Inflammatory macrophage treated with lipopolysaccharide for 4 hours (primary cell): ENCODE data around the gene NUF2.
"Not testable (repeated sequence)": the region's sequence is repeated elsewhere in the genome, so short reads cannot be mapped to it uniquely, and the experiment has no call there.

Experiments
- DNase-seq: peaks from one replicate; pipeline ENCODE4 v3.0.0-alpha.2; 2020

Gene NUF2

DNA sequence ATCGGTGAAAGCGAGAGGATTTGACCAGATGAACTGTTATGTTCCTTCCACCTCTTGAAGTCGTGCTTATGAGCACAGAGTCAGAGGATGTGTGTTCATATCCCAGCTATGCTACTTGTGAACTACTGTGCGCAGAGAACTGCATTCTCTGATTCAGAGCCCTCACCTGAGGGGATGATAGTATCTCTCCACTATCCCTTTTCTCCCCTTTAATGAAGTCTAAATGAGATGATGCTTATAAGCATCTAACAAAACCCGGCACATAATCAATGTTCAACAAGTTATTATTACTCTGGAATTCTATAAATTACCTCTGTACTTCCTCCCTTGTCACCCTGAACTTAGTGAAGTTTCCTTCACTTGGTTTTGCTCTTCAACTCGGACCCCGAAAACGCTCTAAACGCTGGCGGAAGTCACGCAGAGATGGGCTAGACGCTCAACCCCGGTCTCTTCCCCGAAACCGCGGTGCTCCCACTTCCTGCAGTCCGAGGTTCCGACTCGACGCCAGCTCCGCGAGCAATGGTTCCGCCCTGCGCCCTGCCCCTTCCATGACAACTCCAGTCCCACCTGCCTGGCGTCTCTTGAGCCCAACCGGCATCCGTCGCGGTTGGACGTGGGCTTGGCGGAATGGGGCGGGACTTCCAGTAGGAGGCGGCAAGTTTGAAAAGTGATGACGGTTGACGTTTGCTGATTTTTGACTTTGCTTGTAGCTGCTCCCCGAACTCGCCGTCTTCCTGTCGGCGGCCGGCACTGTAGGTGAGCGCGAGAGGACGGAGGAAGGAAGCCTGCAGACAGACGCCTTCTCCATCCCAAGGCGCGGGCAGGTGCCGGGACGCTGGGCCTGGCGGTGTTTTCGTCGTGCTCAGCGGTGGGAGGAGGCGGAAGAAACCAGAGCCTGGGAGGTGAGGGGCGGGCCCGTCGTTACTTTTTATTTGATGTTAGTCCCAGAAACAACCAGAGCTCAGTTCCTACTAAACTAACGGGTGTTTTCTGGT is at the start of gene NUF2:
TSS of gene NUF2 (plus strand) at position 644 of the 995 bp plus-strand sequence. CDS start 4,098 bp downstream, outside the sequence.
- DNase-seq: peak; percentile 98

DNA sequence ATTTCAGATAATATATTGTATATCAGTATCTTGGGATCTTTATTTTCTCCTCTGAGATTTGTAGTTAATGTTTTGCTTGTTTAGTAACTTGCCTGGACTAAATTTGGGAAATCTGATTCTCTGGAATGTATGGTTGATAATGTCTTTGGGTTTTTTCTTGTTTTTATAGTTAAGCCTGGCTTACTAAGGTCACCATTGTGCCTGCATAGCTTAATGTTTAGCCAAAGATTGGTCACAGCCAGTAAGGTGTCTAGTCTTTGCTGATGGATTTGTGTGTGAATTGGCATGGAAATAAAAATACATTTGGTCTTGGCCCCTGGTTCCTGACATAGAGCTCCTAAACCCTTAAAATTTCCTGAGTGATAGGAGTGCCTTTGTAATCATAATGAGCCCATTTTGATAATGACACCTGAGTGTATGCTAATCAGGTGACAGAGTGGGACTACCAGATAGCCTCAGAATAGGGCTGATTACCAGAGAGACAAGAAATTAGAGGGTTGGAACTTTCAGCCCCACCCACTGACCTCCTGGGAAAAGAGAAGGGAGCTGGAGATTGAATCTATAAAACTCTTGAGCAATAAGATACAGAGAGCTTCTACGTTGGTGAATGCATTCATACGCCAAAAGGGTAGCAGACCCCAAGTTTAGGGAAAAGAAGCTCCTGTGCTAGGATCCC is 47.9 kb upstream of the NUF2 start:
- no peak for DNase-seq

DNA sequence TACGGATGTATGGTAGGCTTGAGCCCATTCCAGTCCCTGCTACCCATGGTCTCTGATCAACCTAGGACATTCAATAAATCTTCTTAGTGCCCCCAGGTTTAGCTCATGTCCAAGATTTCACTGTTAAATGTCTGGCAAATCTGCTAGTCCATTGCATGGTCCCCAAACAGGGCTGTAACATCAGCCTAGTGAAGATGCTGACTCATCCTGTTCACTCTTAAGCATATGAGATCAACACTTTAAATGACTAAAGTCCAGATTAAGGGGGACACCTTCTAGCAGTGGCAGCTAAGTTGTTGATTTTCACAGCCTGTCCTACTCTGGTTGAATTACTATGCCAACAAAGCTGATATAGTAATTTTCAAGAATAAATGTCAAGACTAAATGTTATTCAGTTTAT is 46.5 kb upstream of the NUF2 start:
- no peak for DNase-seq

DNA sequence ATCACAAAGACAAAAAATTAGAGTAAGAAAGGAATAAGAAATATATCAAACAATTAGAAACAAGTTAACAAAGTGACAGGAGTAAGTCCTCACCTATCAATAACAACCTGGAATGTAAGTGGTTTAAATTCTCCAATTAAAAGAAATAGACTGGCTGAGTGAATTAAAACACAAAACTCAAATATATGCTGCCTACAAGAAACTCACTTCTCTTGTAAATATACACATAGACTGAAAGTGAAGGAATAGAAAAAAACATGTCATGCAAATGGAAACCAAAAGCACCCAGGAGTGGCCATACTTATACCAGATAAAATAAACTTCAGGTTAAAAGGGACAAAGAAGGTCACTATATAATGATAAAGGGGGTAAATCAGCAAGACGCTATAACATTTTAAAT is 43.2 kb upstream of the NUF2 start:
- no peak for DNase-seq

DNA sequence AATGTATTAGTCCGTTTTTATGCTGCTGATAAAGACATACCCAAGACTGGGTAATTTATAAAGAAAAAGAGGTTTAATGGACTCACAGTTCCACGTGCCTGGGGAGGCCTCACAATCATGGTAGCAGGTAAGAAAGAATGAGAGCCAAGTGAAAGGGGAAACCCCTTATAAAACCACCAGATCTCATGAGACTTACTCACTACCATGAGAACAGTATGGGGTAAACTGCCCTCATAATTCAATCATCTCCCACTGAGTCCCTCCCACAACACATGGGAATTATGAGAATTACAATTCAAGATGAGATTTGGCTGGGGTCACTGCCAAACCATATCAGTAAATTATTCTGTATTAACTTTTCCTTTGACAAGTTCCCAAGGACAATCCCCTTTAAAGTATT is 36.9 kb upstream of the NUF2 start:
- peak; percentile 22 for DNase-seq

DNA sequence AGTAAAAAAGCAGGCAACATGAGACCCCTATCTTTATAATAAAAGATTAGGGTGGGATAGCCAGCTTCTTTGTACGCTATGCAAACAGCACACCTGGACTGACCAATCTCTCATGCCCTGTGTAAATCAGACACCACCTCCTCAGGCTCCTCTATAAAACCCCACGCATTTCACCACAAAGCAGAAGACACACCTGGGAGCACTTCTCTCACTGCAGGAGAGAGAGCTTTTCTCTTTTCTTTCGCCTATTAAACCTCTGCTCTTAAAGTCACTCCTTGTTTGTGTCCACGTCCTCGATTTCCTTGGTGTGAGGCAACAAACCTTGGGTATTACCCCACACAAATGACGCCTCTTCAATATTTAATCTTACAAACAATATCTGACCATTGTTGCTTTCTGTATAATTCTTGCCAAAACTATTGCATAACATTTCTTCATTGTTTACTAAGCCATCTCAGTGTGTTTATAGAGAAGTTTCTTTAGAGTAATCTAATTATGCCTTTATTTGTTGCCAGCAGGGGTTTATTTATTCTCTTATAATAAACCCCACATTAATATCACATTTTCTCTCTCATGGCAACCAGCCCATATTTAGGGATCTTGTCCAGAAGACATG is 31.6 kb upstream of the NUF2 start:
- DNase-seq: no peak

DNA sequence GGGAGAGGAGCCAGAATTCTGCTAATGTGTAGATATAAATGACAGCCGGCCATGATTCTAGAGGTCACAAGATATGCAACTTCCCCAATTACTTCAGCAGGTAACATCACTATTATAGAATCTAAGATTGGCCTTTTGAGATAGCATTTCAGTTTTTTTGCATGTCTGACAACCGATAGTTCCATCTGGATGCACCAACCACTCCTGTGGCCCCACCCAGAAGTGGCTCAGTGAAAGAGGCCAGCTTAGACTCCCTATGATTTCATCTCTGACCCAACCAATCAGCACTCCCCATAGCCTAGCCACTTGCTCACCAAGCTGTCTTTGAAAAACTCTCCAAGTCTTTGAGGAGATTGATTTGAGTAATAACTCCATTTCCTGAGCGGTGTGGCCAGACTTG is 30.3 kb upstream of the NUF2 start:
- DNase-seq: no peak

DNA sequence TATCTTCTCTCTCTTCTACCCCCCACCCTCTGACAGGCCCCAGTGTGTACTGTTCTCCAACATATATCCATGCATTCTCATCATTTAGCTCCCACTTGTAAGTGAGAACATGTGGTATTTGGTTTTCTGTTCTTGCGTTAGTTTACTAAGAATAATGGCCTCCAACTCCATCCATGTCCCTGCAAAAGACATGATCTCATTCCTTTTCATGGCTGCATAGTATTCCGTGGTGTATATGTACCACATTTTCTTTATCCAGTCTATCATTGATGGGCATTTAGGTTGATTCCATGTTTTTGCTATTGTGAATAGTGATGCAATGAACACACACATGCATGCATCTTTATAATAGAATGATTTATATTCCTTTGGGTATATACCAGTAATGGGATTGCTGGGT is 29.6 kb upstream of the NUF2 start:
- DNase-seq: not testable (repeated sequence)

DNA sequence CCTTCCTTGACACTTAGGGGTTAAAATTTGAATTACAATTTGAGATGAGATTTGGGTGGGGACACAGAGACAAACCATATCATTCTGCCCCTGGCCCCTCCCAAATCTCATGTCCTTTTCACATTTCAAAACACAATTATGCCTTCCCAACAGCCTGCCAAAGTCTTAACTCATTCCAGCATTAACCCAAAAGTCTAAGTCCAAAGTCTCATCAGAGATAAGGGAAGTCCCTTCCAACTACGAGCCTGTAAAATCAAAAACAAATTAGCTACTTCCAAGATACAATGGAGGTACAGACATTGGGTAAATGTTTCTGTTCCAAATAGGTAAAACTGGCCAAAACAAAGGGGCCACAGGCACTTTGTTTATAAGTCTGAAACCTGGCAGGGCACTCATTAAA is 28.3 kb upstream of the NUF2 start:
- not testable (repeated sequence) for DNase-seq

DNA sequence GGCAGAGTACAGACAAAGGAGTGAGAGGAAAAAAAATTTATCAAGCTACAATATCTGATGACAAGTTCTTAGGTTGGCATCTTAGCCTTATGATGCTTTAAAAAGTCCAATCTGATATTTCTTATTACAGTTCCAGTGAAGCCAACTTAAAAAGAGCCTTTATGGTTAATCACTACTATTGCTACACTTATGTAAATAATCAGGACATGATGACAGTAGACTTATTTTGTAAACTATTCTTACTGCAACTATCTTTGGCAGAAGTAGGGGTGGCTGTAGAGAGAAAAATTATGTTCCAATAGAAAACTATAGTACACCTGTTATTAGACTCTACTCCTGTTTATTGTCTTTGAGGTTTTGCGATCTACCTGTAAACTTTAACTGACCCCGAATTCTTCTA is 25.8 kb upstream of the NUF2 start:
- DNase-seq: no peak

DNA sequence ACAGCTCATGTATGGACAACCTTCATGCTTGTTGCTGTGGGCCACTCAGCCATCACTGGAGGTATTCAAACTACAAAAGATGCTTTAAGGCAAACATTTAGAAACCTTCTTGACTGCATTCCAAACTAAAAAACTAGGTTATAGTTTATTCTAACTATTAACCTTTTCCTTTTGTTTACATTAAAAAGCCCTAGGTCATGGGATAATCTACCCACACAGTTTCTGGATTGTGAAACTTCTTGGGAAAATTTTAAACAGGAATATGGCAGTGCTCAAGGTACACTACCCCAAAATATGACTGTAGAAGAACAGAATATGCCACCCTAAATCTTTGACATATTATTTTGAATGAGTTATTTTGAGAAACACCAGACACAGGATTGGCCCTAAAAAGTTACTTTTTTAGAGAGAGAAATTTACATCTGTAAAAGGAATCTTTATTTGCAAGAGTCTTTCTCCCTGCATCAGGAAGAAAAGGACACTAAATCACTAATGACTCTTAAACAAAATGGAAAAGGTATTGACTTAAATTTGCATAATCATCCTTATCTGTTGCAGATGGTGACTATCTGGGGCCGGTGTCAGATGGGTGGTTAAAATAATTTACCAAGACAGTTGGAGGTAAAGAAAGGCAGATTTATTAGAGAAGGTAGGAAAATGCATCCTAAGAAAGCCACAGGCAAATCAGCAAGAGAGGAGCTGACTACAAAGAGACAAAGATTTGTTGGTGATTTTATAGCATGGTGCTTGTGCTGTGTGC is 25.1 kb upstream of the NUF2 start:
- no peak for DNase-seq

DNA sequence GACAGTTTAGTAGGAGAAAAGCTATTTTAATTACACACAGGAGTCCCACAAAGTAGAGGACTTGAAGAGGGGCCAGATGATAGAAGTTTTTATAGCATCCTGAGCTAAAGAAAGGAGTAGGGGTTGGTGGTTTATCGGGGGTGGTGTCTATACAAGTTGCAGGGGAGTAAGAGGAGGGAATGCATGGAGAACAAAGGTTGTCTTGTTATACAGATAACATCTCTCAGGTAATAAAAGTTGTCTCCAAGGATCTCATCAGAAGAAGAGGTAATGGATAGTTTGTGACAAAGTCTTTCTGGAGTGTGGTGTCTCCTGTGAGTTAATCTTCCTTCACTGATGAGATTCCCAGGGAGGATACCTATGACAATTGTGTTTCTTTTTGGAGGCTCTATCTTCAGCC is 23.4 kb upstream of the NUF2 start:
- DNase-seq: no peak

DNA sequence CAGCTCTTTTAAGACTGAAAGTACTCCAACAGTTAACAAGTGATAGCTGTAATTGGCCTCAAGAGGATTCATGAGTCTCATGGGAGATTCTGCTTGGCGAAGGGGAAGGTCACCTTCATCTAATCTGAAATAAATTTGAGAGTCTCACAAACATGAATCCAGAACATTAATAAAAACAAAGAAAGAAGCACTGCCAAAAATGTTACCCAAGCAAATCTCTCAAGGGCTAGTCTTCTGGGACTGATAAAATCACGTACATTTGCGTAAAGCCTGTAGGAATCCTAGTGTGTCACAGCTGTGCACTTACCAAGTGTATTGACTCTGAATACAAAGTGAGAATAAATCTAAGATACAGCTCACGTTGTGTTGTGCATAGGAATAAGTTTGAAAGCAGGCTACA is 21.2 kb upstream of the NUF2 start:
- no peak for DNase-seq

DNA sequence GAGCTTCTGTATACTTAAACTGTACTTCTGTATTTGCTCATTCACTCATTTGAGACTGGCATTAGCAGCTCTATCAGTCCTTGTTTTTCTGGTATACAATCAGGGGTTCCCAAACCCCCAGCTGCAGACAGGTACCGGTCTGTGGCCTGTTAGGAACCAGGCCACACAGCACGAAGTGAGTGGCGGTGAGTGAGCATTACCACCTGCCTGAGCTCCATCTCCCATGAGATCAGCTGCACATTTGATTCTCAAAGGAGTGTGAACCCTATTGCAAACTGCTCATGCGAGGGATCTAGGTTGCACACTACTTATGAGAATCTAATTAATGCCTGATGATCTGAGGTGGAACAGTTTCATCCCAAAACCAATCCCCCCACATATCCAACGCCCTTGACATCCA is 18.2 kb upstream of the NUF2 start:
- no peak for DNase-seq

DNA sequence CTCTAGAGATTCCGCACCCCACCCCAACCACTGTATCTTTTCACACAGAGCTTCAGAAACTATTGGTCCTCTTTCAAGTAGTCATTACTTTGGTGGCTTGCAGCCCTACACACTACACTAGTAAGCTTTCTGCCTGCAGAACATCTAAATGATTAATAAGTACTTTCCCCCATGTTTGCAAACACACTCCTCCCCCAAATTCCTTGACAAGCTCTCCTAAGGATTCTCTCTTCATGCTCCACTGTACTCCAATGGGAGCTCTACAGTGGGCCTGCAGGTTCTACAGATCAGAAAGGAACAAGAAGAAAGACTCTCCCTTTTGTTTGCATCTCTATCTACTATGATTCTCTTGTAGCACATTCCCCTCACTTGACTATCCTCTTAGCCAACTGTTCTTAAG is 16.3 kb upstream of the NUF2 start:
- no peak for DNase-seq

DNA sequence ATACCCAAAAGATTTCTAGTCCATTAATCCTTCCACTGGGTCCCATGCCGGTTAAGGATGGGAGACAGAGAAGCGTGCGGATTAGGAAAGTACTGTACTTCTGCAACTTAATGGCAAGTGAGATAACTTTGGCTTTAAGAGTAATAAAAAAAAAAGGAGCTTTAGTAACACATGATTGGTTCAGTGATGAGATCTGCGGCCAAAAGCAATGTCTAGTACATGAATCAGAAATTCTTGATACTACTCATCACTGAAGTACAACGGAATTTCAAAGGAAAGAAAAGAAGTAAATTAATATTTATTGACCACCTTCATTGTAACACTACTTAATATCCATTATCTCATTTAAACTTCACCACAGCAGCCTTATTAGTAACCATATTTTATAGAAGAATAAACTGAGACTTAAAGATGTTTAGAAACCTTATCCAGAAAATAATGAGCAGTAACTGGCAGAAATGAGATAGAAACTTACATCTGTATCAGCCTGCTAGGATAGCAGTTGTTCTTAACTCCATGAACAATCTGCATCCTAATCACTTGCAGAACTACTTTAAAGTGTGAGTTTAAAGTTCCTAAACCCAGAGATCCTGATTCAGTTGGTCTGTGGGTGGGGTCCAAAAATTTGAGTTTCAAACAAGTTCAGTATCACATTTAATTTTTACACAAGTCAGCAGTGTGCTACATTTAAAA is 14.1 kb upstream of the NUF2 start:
- DNase-seq: no peak

DNA sequence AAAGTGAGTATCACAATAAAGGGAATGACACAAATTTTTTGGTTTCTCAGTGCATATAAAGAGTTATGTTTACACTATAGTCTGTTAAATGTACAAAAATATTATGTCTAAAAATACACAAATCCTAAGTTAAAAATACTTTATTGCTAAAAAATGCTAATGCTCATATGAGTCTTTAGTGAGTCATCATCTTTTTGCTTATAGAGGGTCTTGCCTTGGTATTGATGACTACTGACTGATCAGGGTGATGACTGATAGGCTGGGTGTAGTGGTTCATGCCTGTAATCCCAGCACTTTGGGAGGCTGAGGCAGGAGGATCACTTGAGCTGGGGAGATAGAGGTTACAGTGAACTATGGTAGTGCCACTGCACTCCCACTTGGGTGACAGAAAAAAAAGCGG is 12.9 kb upstream of the NUF2 start:
- no peak for DNase-seq

DNA sequence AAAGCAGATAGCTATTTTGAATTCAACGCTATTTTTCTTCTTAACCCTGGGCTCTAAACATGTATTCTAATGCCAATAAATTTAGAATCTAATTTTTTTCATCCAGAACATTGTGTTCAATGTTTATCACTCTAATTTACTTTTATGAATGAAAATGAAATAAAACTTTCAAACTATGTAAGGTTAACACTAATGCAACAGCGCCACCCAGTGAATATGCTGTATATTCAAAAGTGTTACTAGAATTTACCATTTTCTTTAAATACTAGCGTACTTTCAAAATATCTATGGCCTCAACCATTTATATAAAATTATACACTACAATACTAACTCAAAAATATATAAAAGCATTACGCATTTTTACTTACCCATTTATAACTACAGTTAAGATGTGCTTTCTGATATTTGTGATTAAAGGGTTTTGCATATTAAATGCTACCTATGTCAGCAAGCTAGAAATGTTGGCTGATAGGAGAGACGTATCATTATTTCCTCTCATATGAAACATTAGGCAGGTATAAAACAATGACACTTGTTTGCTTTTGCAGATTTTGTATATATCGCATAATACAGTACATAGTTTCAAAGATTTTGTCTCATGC is 5.9 kb upstream of the NUF2 start:
- peak; percentile 40 for DNase-seq

DNA sequence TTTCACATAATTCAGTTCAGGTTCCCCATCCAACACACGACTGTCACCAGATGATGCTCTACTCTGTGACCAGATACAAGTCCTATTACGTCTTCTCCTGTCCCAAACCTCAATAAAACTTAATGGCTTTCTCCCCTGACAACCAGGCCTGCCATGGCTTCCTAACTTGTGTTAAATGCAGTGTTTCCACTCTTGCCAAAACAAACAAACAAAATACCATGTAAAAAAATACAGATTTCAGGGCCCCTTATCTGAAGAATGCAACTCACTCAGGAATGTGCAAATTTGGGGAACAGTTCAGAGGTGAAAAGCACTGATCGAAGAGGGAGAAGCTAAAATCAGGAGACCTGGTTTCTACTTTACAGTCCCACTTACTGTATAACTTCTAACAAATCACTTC is 863 bp upstream of the NUF2 start:
- DNase-seq: no peak

DNA sequence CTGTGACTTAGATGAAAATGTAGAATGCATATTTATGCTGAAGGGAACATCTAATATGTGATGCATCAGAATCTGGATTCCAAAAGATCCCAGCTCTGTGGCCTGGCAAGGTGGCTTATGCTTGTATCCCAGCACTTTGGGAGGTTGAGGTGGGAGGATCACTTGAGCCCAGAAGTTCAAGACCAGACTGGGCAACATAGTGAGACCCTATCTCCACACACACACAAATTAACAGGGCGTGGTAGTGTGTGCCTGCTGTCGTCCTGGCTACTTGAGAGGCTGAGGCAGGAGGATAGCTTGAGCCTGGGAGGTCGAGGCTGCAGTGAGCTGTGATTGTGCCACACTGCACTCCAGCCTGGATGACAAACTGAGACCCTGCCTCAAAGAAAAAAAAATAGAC is 1.6 kb downstream of the NUF2 start:
- DNase-seq: not testable (repeated sequence)

DNA sequence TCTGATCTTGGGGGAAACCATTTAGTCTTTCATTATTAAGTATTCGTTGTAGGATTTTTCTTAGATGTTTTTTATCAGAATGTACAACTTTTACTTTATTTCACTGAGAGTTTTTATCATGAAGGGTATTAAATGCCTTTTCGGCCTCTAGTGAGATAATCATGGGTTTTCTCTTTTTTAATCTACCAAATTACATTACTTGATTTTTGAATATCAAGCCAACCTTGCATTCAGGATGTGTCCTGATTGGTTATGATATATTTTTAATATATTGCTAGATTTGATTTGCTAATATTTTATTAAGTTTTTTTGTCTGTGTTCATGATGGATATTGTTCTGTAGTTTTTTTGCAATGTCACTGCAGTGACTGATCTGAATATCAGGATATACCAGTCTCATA is 9.4 kb downstream of the NUF2 start:
- DNase-seq: no peak

DNA sequence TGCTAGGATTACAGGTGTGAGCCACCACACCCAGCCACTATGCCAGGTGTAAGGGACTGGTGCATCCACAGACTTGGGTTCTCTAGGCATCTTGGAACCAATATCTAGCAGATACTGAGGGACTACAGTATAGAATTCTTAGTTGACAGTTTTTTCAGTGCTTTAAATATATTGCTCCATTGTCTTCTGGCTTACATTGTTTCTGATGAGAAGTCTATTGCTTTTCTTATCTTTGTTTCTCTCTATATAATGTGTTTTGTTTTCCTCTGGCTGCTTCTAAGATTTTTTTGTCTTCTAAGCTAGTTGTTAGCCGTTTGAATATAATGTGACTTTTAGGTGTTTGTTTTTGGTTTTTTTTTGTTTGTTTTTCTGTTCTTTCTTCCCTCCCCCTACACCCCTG is 13.5 kb downstream of the NUF2 start:
- no peak for DNase-seq
